ENCODE data around the gene OR52J3. TPM values are rescaled to one million over a fixed set of nuclear protein-coding genes. Genes with fewer than 3 reads are reported as not detected.

The OR52J3 gene
- total RNA-seq = not detected

GRCh38 chr11:5046226-5046625 is at the start of gene OR52J3:
TSS of gene OR52J3 (plus strand) at chr11:5046526. CDS start at chr11:5046526, 0 bp downstream.

GRCh38 chr11:5059391-5059790 is 13.1 kb downstream of the OR52J3 start, which contains the start of gene OR52E2:
TSS of gene OR52E2 (minus strand) at chr11:5059627. CDS start at chr11:5059627, 0 bp downstream.

DNA sequence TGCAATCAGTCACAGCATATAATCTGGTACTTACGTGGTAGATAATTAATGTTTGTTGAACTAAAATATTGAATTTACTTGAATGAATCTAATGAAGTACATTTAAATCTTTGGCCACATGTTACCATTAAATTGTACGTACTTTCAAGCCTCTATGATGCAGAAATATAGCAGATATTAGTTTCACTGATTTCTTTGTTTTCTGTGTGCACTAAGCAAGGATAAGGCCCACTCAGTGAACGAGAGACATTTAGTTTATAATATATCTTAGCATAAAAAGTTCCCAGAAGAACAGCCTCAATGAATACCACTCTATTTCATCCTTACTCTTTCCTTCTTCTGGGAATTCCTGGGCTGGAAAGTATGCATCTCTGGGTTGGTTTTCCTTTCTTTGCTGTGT is 22.9 kb downstream of the OR52J3 start, which contains the start of gene OR52E1:
TSS of gene OR52E1 (plus strand) at position 301 of the 400 bp plus-strand sequence.

Other genes starting within 250 kb of the OR52J3 start
- gene OR52R1, start 242.1 kb upstream of the OR52J3 start, total RNA-seq = not detected
- not detected for gene OR51F2, start 225.2 kb upstream of the OR52J3 start, total RNA-seq
- not detected for gene OR51S1, start 197.3 kb upstream of the OR52J3 start, total RNA-seq
- not detected for gene OR51T1, start 164.6 kb upstream of the OR52J3 start, total RNA-seq
- gene OR51A7, start 142.7 kb upstream of the OR52J3 start, total RNA-seq = not detected
- gene OR51G2, start 127.2 kb upstream of the OR52J3 start, total RNA-seq = not detected
- not detected for gene OR51G1, start 122.2 kb upstream of the OR52J3 start, total RNA-seq
- not detected for gene OR51A4, start 98.9 kb upstream of the OR52J3 start, total RNA-seq
- not detected for gene OR51A2, start 90.8 kb upstream of the OR52J3 start, total RNA-seq
- gene OR51L1, start 51.7 kb upstream of the OR52J3 start, total RNA-seq = not detected
- gene OR52E2, start 13.1 kb downstream of the OR52J3 start, total RNA-seq = not detected
- not detected for gene OR52E1, start 23.0 kb downstream of the OR52J3 start, total RNA-seq
- not detected for gene OR52A5, start 91.8 kb downstream of the OR52J3 start, total RNA-seq
- gene OR52A1, start 108.2 kb downstream of the OR52J3 start, total RNA-seq = not detected
- gene OR51V1, start 154.2 kb downstream of the OR52J3 start, total RNA-seq = not detected
- gene HBB, start 180.5 kb downstream of the OR52J3 start, total RNA-seq = 141 TPM
- not detected for gene HBD, start 188.0 kb downstream of the OR52J3 start, total RNA-seq
- 0.63 TPM for gene HBG1, start 203.3 kb downstream of the OR52J3 start, total RNA-seq
- gene HBG2, start 208.3 kb downstream of the OR52J3 start, total RNA-seq = 464 TPM
- 3.8 TPM for gene HBE1, start 223.4 kb downstream of the OR52J3 start, total RNA-seq